HCT116 (cell line): Measurements from ENCODE around the gene EHD1. TPM values are rescaled to one million over a fixed set of nuclear protein-coding genes. Genes with fewer than 3 reads are reported as not detected.

ENCODE experiments used
- ATAC-seq: fragments of 200-7000 bp; cut with Tn5 transposase; 2 replicates; pipeline ENCODE4 v1.9.1; 2020; ENCODE audit warnings: mild to moderate bottlenecking, moderate library complexity
- BruUV-seq: library from RNA; stranded (reverse); fragments of 400-500 nt; replicated peaks from 2 replicates; lab custom pipeline; 2021; lab: Mats Ljungman, UMichigan
- CTCF ChIA-PET: fragments of 300-600 bp; sonication (Branson Sonifier 250); formaldehyde crosslinking; loops from one replicate; lab custom pipeline; 2021; ENCODE audit warnings: antibody characterized with exemption; lab: Charles Lee
- POLR2A ChIA-PET: fragments of 300-600, 350-600 bp; sonication (Branson Sonifier 250); formaldehyde crosslinking; loops from one replicate; lab custom pipeline; 2021; ENCODE audit warnings: antibody characterized with exemption; lab: Charles Lee
- RAD21 ChIA-PET, 2 experiments: fragments of 300-600 bp; sonication (Branson Sonifier 250); formaldehyde crosslinking; loops; one replicate each; lab custom pipeline; 2023; ENCODE audit warnings: low total read pairs in 2 of 2; ENCODE audit not compliant: uncharacterized antibody in 2 of 2, unreplicated experiment in 2 of 2, low non-redundant PET in 1 of 2; lab: Charles Lee
- DNase-seq: peaks from one replicate; pipeline ENCODE4 v3.0.0-alpha.2; 2010; ENCODE audit warnings: low read depth, low spot score
- H2AFZ ChIP-seq: fragments of 200-600 bp; shearing (Covaris generic), sonication (generic); 2 replicates; pipeline ENCODE4 v1.6.1; 2017; ENCODE audit warnings: low read depth, mixed run types, mixed read lengths, antibody characterized with exemption, low read length; ENCODE audit not compliant: poor library complexity, severe bottlenecking
- H3K27ac ChIP-seq: 2 replicates; pipeline ENCODE4 v1.5.1; 2012; ENCODE audit warnings: low read depth, low read length
- H3K27me3 ChIP-seq: fragments of 200-600 bp; sonication (generic); 2 replicates; pipeline ENCODE4 v1.6.1; 2016; ENCODE audit warnings: mixed run types, low read length, mixed read lengths; ENCODE audit not compliant: insufficient read depth
- H3K36me3 ChIP-seq, 2 experiments: fragments of 200-500 bp in 1 of 2; fragments of 200-600 bp in 1 of 2; sonication (Bioruptor generic) in 1 of 2; sonication (generic) in 1 of 2; 2 replicates each; pipeline versions ENCODE4 v1.5.1 to v1.6.1; 2014 to 2016; ENCODE audit warnings: low read length in 2 of 2, inconsistent platforms in 1 of 2, mixed read lengths in 1 of 2, mixed run types in 1 of 2; ENCODE audit not compliant: insufficient read depth in 2 of 2, control insufficient read depth in 1 of 2
- H3K4me1 ChIP-seq, 2 experiments: fragments of 200-600 bp in 1 of 2; sonication (generic) in 1 of 2; 2 replicates each; pipeline versions ENCODE4 v1.5.1 to v1.6.1; 2012 to 2017; ENCODE audit warnings: low read length in 2 of 2, inconsistent platforms in 1 of 2, mild to moderate bottlenecking in 1 of 2, mixed read lengths in 1 of 2, mixed run types in 1 of 2, moderate library complexity in 1 of 2; ENCODE audit not compliant: insufficient read depth in 2 of 2, control insufficient read depth in 1 of 2
- H3K4me2 ChIP-seq: fragments of 200-600 bp; sonication (generic); 2 replicates; pipeline ENCODE4 v1.6.1; 2017; ENCODE audit warnings: mixed run types, low read length, mixed read lengths
- H3K4me3 ChIP-seq, 2 experiments: fragments of 200-600 bp in 1 of 2; sonication (generic) in 1 of 2; replicated peaks in 1 of 2; 2 replicates each; pipeline ENCODE4 v1.5.1; 2011 to 2016; ENCODE audit warnings: low read length in 2 of 2, control low read depth in 1 of 2, low read depth in 1 of 2, mild to moderate bottlenecking in 1 of 2, mixed read lengths in 1 of 2, mixed run types in 1 of 2
- H3K79me2 ChIP-seq: fragments of 200-600 bp; sonication (generic); 2 replicates; pipeline ENCODE4 v1.6.1; 2017; ENCODE audit warnings: mild to moderate bottlenecking, mixed run types, low read length, moderate library complexity, mixed read lengths; ENCODE audit not compliant: insufficient read depth
- H3K9ac ChIP-seq: fragments of 200-600 bp; sonication (generic); 2 replicates; pipeline ENCODE4 v1.6.1; 2016; ENCODE audit warnings: low read length, mixed read lengths
- H3K9me2 ChIP-seq: fragments of 200-600 bp; sonication (generic), shearing (Covaris generic); 2 replicates; pipeline ENCODE4 v1.6.1; 2017; ENCODE audit warnings: mixed run types, mild to moderate bottlenecking, moderate library complexity; ENCODE audit not compliant: insufficient read depth
- H3K9me3 ChIP-seq, 2 experiments: fragments of 200-500 bp in 1 of 2; fragments of 200-600 bp in 1 of 2; sonication (Bioruptor generic) in 1 of 2; sonication (generic) in 1 of 2; 2 replicates each; pipeline ENCODE4 v1.6.1; 2014 to 2017; ENCODE audit warnings: low read length in 2 of 2, mixed read lengths in 2 of 2, inconsistent platforms in 1 of 2, low read depth in 1 of 2, mild to moderate bottlenecking in 1 of 2, mixed run types in 1 of 2, moderate library complexity in 1 of 2; ENCODE audit not compliant: control insufficient read depth in 1 of 2, insufficient read depth in 1 of 2
- H4K20me1 ChIP-seq: fragments of 200-600 bp; sonication (generic), shearing (Covaris generic); 2 replicates; pipeline ENCODE4 v1.6.1; 2017; ENCODE audit warnings: mixed run types, mild to moderate bottlenecking, moderate library complexity; ENCODE audit not compliant: insufficient read depth
- CBX3 ChIP-seq: IDR thresholded peaks from 2 replicates; pipeline ENCODE4 v1.6.1; 2012; ENCODE audit warnings: low read depth
- CEBPB ChIP-seq: IDR thresholded peaks from 2 replicates; pipeline ENCODE4 v1.6.1; 2012; ENCODE audit warnings: low read depth
- EGR1 ChIP-seq: IDR thresholded peaks from 2 replicates; pipeline ENCODE4 v1.6.1; 2012; ENCODE audit warnings: low read depth
- FOSL1 ChIP-seq: IDR thresholded peaks from 2 replicates; pipeline ENCODE4 v1.6.1; 2012; ENCODE audit warnings: low read depth
- POLR2A ChIP-seq: IDR thresholded peaks from 2 replicates; pipeline ENCODE4 v1.7.0; 2011; ENCODE audit warnings: borderline replicate concordance; ENCODE audit not compliant: insufficient read depth, insufficient read length; ENCODE audit errors: extremely low read depth
- SP1 ChIP-seq: IDR thresholded peaks from 2 replicates; pipeline ENCODE4 v1.6.1; 2012; ENCODE audit warnings: low read depth
- YY1 ChIP-seq: IDR thresholded peaks from 2 replicates; pipeline ENCODE4 v1.6.1; 2011; ENCODE audit warnings: low read length, low read depth, moderate library complexity, mild to moderate bottlenecking; ENCODE audit not compliant: insufficient replicate concordance; ENCODE audit errors: extremely low read depth
- ZFX ChIP-seq: fragments of 450-650 bp; IDR thresholded peaks from 2 replicates; pipeline ENCODE4 v1.6.1; 2017
- intact Hi-C: fragments of 100-400 bp; cut with micrococcal nuclease; formaldehyde crosslinking; loops from 2 replicates; pipeline ENCODE4 v1.10.0; 2022
- total RNA-seq: library from RNA; stranded (reverse); gene quantifications from one replicate; pipeline ENCODE4 v1.2.1, GENCODE V29; 2021; ENCODE audit not compliant: unreplicated experiment
- TF ChIP-seq, protein P1 (sequence below): IDR thresholded peaks from 2 replicates; pipeline ENCODE4 v1.6.1; 2012
- TF ChIP-seq, protein P2 (sequence below), 3 experiments: fragments of 200-600 bp in 1 of 3; sonication (generic) in 1 of 3; IDR thresholded peaks in 2 of 3; conservative IDR thresholded peaks in 1 of 3; 2 replicates each; pipeline ENCODE4 v1.5.1; 2012 to 2017; ENCODE audit warnings: low read depth in 2 of 3, low read length in 2 of 3, antibody characterized with exemption in 1 of 3, borderline replicate concordance in 1 of 3, control low read depth in 1 of 3, mild to moderate bottlenecking in 1 of 3, mixed read lengths in 1 of 3, mixed run types in 1 of 3, moderate library complexity in 1 of 3; ENCODE audit not compliant: insufficient read depth in 1 of 3

EHD1 gene
- total RNA-seq, 1 experiment from 2014 or later, result 48.1 TPM

- ATAC-seq, result no peak
- CTCF ChIA-PET, result no interaction called here
- H4K20me1 ChIP-seq, result no peaks in the 10 kb centered on the region
These were observed 34.8 kb upstream of the EHD1 start for GRCh38 chr11:64913171-64913727.

More at GRCh38 chr11:64913171-64913727, 34.8 kb upstream of the EHD1 start:
- Histone ChIP-seq H2AFZ (no peak overlapping the region), H3K9me2 (no peaks in the 10 kb centered on the region), H3K27me3 (no peaks in the 10 kb centered on the region), H3K4me1 (peaks cover 10 to 20% of the 10 kb centered on the region in 2 experiments), H3K9ac (no peak overlapping the region), H3K79me2 (peaks cover 13% of the 10 kb centered on the region; the same call in 1 of the 2 replicates), H3K4me2 (no peak overlapping the region), H3K9me3 (no peaks in the 10 kb centered on the region), H3K27ac (no peak overlapping the region), H3K36me3 (peaks cover 0 to 10% of the 10 kb centered on the region in 2 experiments; a peak in 2 of 4 replicates), H3K4me3 (no peak overlapping the region)
- no TSS peak for BruUV-seq
- intact Hi-C loops, result loop anchor here (10.0 kb wide), 1 partner anchor 202 kb away; the partner anchor contains the start of genes TM7SF2 and ZNHIT2
- ChIA-PET POLR2A (no interaction called here), RAD21 (no interaction called here)
- no peak for DNase-seq
- TF ChIP-seq, protein P1, sequence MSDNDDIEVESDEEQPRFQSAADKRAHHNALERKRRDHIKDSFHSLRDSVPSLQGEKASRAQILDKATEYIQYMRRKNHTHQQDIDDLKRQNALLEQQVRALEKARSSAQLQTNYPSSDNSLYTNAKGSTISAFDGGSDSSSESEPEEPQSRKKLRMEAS, result no peak
- TF ChIP-seq CBX3, result no peak
- no peak for TF ChIP-seq EGR1
- TF ChIP-seq YY1, result no peak
- TF ChIP-seq, protein P2, sequence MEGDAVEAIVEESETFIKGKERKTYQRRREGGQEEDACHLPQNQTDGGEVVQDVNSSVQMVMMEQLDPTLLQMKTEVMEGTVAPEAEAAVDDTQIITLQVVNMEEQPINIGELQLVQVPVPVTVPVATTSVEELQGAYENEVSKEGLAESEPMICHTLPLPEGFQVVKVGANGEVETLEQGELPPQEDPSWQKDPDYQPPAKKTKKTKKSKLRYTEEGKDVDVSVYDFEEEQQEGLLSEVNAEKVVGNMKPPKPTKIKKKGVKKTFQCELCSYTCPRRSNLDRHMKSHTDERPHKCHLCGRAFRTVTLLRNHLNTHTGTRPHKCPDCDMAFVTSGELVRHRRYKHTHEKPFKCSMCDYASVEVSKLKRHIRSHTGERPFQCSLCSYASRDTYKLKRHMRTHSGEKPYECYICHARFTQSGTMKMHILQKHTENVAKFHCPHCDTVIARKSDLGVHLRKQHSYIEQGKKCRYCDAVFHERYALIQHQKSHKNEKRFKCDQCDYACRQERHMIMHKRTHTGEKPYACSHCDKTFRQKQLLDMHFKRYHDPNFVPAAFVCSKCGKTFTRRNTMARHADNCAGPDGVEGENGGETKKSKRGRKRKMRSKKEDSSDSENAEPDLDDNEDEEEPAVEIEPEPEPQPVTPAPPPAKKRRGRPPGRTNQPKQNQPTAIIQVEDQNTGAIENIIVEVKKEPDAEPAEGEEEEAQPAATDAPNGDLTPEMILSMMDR (IDR thresholded peaks at IDR 0.05 in 2 of 3, conservative IDR thresholded peaks at IDR 0.05 in 1 of 3; ENCODE audit: borderline replicate concordance in 1 of 3, insufficient read depth in 1 of 3, low read depth in 2 of 3, low read length in 2 of 3), result no peak
- TF ChIP-seq POLR2A, result no peak
- no peak for TF ChIP-seq SP1
- no peak for TF ChIP-seq CEBPB
- no peak for TF ChIP-seq ZFX
- no peak for TF ChIP-seq FOSL1
